PFSK-1 (cell line): ENCODE measurements around the gene VEPH1. TPM values are rescaled to one million over a fixed set of nuclear protein-coding genes. Genes with fewer than 3 reads are reported as not detected.

ENCODE experiments used
- FOXP2 ChIP-seq: optimal IDR thresholded peaks from 2 replicates; pipeline ENCODE3; 2011; ENCODE audit warnings: borderline replicate concordance, control low read depth, inconsistent platforms; ENCODE audit not compliant: insufficient read depth; ENCODE audit errors: extremely low read length, extremely low read depth
- POLR2AphosphoS5 ChIP-seq: IDR thresholded peaks from 2 replicates; pipeline ENCODE4 v1.6.1; 2012; ENCODE audit warnings: low read depth, mild to moderate bottlenecking, control low read depth, low read length, moderate library complexity
- SIN3A ChIP-seq: IDR thresholded peaks from 2 replicates; pipeline ENCODE4 v1.6.1; 2012; ENCODE audit warnings: mild to moderate bottlenecking, low read length, moderate library complexity, borderline replicate concordance; ENCODE audit not compliant: insufficient read depth
- TAF1 ChIP-seq: IDR thresholded peaks from 2 replicates; pipeline ENCODE4 v1.6.1; 2012; ENCODE audit warnings: low read length, control low read depth, borderline replicate concordance; ENCODE audit not compliant: insufficient read depth
- polyA plus RNA-seq: library from polyadenylated mRNA; unstranded; fragments of >200 nt; gene quantifications from one replicate; pipeline ENCODE4 v1.2.1, GENCODE V29; 2012; ENCODE audit warnings: low read depth, missing spikeins; ENCODE audit not compliant: insufficient read length
- TF ChIP-seq, protein P1 (sequence below), 2 experiments: IDR thresholded peaks; 2 replicates each; pipeline versions ENCODE4 v1.6.1 to v1.8.0; 2011 to 2012; ENCODE audit warnings: low read depth in 2 of 2, low read length in 2 of 2, control low read depth in 1 of 2, inconsistent platforms in 1 of 2, mild to moderate bottlenecking in 1 of 2, moderate library complexity in 1 of 2; ENCODE audit not compliant: insufficient read depth in 1 of 2

VEPH1 gene
- polyA plus RNA-seq = 0.29 TPM

- TF ChIP-seq, protein P1, sequence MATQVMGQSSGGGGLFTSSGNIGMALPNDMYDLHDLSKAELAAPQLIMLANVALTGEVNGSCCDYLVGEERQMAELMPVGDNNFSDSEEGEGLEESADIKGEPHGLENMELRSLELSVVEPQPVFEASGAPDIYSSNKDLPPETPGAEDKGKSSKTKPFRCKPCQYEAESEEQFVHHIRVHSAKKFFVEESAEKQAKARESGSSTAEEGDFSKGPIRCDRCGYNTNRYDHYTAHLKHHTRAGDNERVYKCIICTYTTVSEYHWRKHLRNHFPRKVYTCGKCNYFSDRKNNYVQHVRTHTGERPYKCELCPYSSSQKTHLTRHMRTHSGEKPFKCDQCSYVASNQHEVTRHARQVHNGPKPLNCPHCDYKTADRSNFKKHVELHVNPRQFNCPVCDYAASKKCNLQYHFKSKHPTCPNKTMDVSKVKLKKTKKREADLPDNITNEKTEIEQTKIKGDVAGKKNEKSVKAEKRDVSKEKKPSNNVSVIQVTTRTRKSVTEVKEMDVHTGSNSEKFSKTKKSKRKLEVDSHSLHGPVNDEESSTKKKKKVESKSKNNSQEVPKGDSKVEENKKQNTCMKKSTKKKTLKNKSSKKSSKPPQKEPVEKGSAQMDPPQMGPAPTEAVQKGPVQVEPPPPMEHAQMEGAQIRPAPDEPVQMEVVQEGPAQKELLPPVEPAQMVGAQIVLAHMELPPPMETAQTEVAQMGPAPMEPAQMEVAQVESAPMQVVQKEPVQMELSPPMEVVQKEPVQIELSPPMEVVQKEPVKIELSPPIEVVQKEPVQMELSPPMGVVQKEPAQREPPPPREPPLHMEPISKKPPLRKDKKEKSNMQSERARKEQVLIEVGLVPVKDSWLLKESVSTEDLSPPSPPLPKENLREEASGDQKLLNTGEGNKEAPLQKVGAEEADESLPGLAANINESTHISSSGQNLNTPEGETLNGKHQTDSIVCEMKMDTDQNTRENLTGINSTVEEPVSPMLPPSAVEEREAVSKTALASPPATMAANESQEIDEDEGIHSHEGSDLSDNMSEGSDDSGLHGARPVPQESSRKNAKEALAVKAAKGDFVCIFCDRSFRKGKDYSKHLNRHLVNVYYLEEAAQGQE (IDR thresholded peaks at IDR 0.05; ENCODE audit: insufficient read depth in 1 of 2, low read depth in 2 of 2, low read length in 2 of 2) = no peak
- TF ChIP-seq TAF1 (no peak), FOXP2 (no peak), SIN3A (no peak), POLR2AphosphoS5 (no peak)
These were observed at the start of gene VEPH1 for GRCh38 chr3:157502916-157503595. VEPH1 (minus strand) TSS chr3:157503416; CDS start chr3:157495349, 8,067 bp downstream.

DNA sequence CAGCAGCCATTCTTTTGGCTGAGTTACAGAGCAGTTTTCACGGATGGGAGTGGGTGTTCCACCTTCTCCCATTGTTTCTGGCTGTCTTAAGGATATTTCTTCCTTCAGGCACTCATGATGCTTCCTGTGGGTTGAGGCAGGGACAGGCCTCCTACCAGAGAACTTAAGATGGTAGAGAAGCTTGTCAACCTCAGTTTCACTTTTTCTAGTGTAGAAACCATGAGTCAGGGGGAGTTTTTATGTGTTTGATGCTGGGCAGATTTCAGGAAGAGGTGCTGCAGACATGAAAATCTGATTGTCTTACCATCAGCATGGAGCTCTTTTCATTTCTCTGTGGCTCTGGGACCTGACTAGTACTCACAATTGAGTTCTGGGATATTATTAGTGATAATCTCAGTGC lies 48.7 kb upstream of the VEPH1 start:
- TF ChIP-seq FOXP2 (no peak), SIN3A (no peak), POLR2AphosphoS5 (no peak), TAF1 (no peak)
- TF ChIP-seq, protein P1 (IDR thresholded peaks at IDR 0.05; ENCODE audit: insufficient read depth in 1 of 2, low read depth in 2 of 2, low read length in 2 of 2) = no peak

DNA sequence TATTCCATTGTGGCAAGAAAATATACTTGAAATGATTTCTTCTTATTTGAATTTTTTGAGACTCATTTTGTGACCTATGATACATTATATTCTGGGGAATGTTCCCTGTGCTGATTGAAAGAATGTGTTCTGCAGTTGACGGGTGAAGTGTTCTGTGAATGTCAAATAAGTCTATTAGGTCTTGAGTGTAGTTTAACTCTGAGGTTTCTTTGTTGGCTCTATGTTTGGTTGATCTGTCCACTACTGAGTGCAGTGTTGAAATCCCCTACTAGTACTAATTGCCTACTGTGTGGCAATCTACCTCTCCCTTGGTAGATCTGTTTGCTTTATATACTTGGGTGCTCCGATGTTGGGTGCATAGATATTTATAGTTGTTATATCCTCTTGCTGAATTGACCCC lies 46.3 kb upstream of the VEPH1 start:
- TF ChIP-seq TAF1 = no peak
- TF ChIP-seq POLR2AphosphoS5 = no peak
- no peak for TF ChIP-seq SIN3A
- TF ChIP-seq, protein P1 (IDR thresholded peaks at IDR 0.05; ENCODE audit: insufficient read depth in 1 of 2, low read depth in 2 of 2, low read length in 2 of 2) = no peak
- TF ChIP-seq FOXP2 = no peak

DNA sequence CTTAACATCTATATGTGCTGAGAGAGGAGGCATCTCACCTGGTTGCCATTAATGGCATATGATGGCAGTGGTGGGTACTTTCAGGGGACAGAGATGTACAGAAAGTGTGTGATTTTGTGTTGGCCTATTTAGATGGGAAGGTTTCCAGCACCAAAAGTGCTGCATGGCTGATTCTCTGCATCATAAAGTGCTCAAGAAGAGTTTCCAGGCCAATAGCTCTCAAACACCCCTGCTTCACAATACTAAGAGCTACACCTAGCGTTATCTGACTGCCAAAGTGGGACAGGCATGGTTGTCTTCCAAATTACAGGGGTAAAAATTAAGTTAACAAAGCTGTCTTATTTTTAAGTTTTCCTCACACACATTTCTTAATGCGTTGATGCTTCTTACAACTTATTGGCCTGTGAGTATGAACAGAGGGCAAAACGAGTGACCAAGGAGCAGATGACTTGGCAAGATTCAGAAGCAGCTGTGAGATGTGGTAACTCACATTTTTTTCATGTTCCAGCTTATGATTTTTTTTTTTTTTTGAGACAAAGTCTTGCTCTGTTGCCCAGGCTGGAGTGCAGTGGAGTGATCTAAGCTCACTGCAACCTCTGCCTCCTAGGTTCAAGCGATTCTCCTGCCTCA lies 41.4 kb upstream of the VEPH1 start:
- TF ChIP-seq POLR2AphosphoS5 (no peak), SIN3A (no peak), FOXP2 (no peak), TAF1 (no peak)
- TF ChIP-seq, protein P1 (IDR thresholded peaks at IDR 0.05; ENCODE audit: insufficient read depth in 1 of 2, low read depth in 2 of 2, low read length in 2 of 2) = no peak
